H1 (cell line): ENCODE measurements around the gene CAPN15. TPM values are rescaled to one million over a fixed set of nuclear protein-coding genes. Genes with fewer than 3 reads are reported as not detected.

ENCODE experiments used
- ASH2L ChIP-seq: fragments of 200-600, 300-600 bp; sonication (generic); IDR thresholded peaks from one replicate; pipeline ENCODE4 v1.7.1; 2017; ENCODE audit warnings: low read length
- JUND ChIP-seq: IDR thresholded peaks from 2 replicates; pipeline ENCODE4 v1.6.1; 2011; ENCODE audit warnings: mild to moderate bottlenecking, improper control_type of control experiment, low read length
- NRF1 ChIP-seq: IDR thresholded peaks from 2 replicates; pipeline ENCODE4 v1.6.1; 2011; ENCODE audit warnings: mild to moderate bottlenecking, low read depth, low read length, improper control_type of control experiment
- SIN3A ChIP-seq, 2 experiments: IDR thresholded peaks in 1 of 2; conservative IDR thresholded peaks in 1 of 2; 2 replicates each; pipeline ENCODE4 v1.6.1; 2011 to 2012; ENCODE audit warnings: low read length in 2 of 2, improper control_type of control experiment in 1 of 2, low read depth in 1 of 2, mild to moderate bottlenecking in 1 of 2
- USF2 ChIP-seq: IDR thresholded peaks from 2 replicates; pipeline ENCODE4 v1.6.1; 2011; ENCODE audit warnings: low read length, improper control_type of control experiment
- YY1 ChIP-seq: IDR thresholded peaks from 2 replicates; pipeline ENCODE4 v1.6.1; 2011; ENCODE audit warnings: low read depth, mild to moderate bottlenecking, low read length
- polyA plus RNA-seq, 7 experiments: library from polyadenylated mRNA; depleted of rRNA in 3 of 7; stranded (reverse) in 5 of 7; unstranded in 2 of 7; fragments of >200 nt in 5 of 7; fragments of 200-250 nt in 2 of 7; gene quantifications; 1 replicate in 5 of 7; 2 replicates in 1 of 7; 4 replicates in 1 of 7; pipeline versions ENCODE4 v1.2.1 to v1.2.3, GENCODE V29; 2011 to 2013; ENCODE audit warnings: missing spikeins in 2 of 7, mixed read lengths in 2 of 7
- total RNA-seq: library from RNA; stranded (reverse); fragmentation: NEBNext Ultra II Directional; extraction: Animal tissue kit (Norgen Biotek cat#: 25700); gene quantifications from 2 replicates; pipeline ENCODE4 v1.2.1, GENCODE V29; 2021

The CAPN15 gene
- total and polyA plus RNA-seq, 2 of the 8 experiments (the other 6 are each of a cell fraction or from before 2014, with no cell fraction given): 38.9 to 76.9 TPM

GRCh38 chr16:567373-568256 lies 40.1 kb downstream of the CAPN15 start (continued):
- TF ChIP-seq SIN3A (conservative IDR thresholded peaks at IDR 0.05 in 1 of 2, IDR thresholded peaks at IDR 0.05 in 1 of 2; ENCODE audit: low read depth in 1 of 2, low read length in 2 of 2) (no peak), JUND (no peak), YY1 (no peak), USF2 (no peak), ASH2L (no peak), NRF1 (no peak)
